ENCODE measurements around the gene SLC1A4. TPM values are rescaled to one million over a fixed set of nuclear protein-coding genes. Genes with fewer than 3 reads are reported as not detected.

SLC1A4 gene
- total and polyA plus RNA-seq, 2 of the 4 experiments (the other 2 are of a cell fraction): 6.8 to 8.1 TPM

DNA sequence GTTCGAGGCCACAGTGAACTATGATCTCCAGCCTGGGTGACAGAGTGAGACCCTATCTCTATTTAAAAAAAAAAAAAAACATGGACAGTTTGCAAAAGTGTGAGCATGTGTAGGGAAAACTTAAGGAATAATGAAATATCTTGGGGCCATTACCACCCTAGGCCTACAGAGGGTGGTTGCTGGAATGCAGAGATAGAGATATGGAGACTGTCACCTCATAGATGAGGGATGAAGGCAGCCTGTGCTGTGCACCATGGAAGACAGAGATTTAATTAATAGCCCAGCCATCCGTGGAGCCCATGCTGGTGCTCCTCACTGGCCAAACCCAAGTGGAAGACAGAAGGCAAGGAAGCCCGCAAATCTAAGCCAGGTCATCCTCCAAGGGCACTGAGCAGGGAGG, 50.4 kb downstream of the SLC1A4 start:
- H2AK9ac ChIP-seq (replicated peaks; ENCODE audit: low read depth, low read length, poor library complexity): no peak overlapping the region
- in situ Hi-C loops (cut with MboI; ENCODE audit: low sequenced_read_pairs): loop anchor here (5.0 to 25.0 kb wide), 3 partner anchors 122 to 702 kb away; no protein-coding TSS in a partner anchor
- dilution Hi-C loops (cut with HindIII; ENCODE audit: low sequenced_read_pairs, unreplicated experiment): no loop called here

More for the DNA sequence above, 50.4 kb downstream of the SLC1A4 start:
- H3K4ac ChIP-seq (ENCODE audit: low read depth, low read length): no peak overlapping the region
- no TSS peak for BruUV-seq (replicated peaks)
- H2AK5ac ChIP-seq (ENCODE audit: low read depth, low read length): no peak overlapping the region
- H3K9ac ChIP-seq (ENCODE audit: low read depth, low read length): no peak overlapping the region
- no peaks in the 10 kb centered on the region for H4K20me1 ChIP-seq (ENCODE audit: insufficient read depth, low read length)
- no peak overlapping the region for H3K4me3 ChIP-seq (ENCODE audit: insufficient read depth, low read depth, low read length)
- peaks cover 2% of the 10 kb centered on the region; the same call in 1 of the 2 replicates for H3K9me3 ChIP-seq (ENCODE audit: control insufficient read depth, insufficient read depth, low read length)
- no peaks in the 10 kb centered on the region for H3K4me1 ChIP-seq (ENCODE audit: control insufficient read depth, insufficient read depth, low read length)
- no peak overlapping the region for H4K91ac ChIP-seq (ENCODE audit: insufficient read depth, low read depth, low read length)
- no peaks in the 10 kb centered on the region for H3K79me1 ChIP-seq (ENCODE audit: low read depth in 1 of 2, low read length in 2 of 2)
- H3K4me2 ChIP-seq (ENCODE audit: low read depth, low read length): no peak overlapping the region
- ChIA-PET CTCF (interaction anchor here (0.9 kb wide), 1 partner anchor 120 kb away, joined by 5 read pairs; no protein-coding TSS in a partner anchor), POLR2A (ENCODE audit: unreplicated experiment) (no interaction called here)
- TF ChIP-seq MAZ (IDR thresholded peaks at IDR 0.05; ENCODE audit: borderline replicate concordance, low read depth, low read length) (no peak), MXI1 (IDR thresholded peaks at IDR 0.05; ENCODE audit: borderline replicate concordance, low read depth, low read length) (no peak), RAD21 (IDR thresholded peaks at IDR 0.05; ENCODE audit: low read length) (no peak)
- intact Hi-C loops (cut with micrococcal nuclease): loop anchor here (1.0 to 10.0 kb wide), 5 partner anchors 47 to 534 kb away; no protein-coding TSS in a partner anchor
- no peak overlapping the region; the same call in 1 of the 2 replicates for H3K23ac ChIP-seq (ENCODE audit: low read depth, low read length)
- H4K5ac ChIP-seq (ENCODE audit: low read depth, low read length): no peak overlapping the region
- ATAC-seq (ENCODE audit: low read depth) (no peak), DNase-seq (no peak)
- no peak overlapping the region for H2BK5ac ChIP-seq (ENCODE audit: low read depth, low read length, poor library complexity, severe bottlenecking)
- no peak overlapping the region for H3K14ac ChIP-seq (replicated peaks; ENCODE audit: low read depth, low read length)
- no peak overlapping the region for H2BK120ac ChIP-seq (ENCODE audit: low read depth, low read length)
- no peak overlapping the region for H3K27ac ChIP-seq (ENCODE audit: insufficient read depth, low read length)
- H2BK20ac ChIP-seq (ENCODE audit: low read depth, low read length): no peak overlapping the region
- no peak overlapping the region for H2BK15ac ChIP-seq (ENCODE audit: low read depth, low read length)
- no peaks in the 10 kb centered on the region for H3K27me3 ChIP-seq (ENCODE audit: control insufficient read depth, insufficient read depth, low read length)
- no peaks in the 10 kb centered on the region for H3K36me3 ChIP-seq (ENCODE audit: control insufficient read depth, insufficient read depth, low read length)
- H2AFZ ChIP-seq (replicated peaks; ENCODE audit: low read length, poor library complexity): peak overlapping the region; percentile 46
- H3K9me1 ChIP-seq (ENCODE audit: insufficient read depth, low read length): no peaks in the 10 kb centered on the region
- no peak overlapping the region for H4K8ac ChIP-seq (ENCODE audit: low read depth in 2 of 2, low read length in 2 of 2)
- H3K56ac ChIP-seq (ENCODE audit: extremely low read depth, insufficient read depth, low read length): no peak overlapping the region
- WGBS, 2 experiments (ENCODE audit: extremely low coverage in 2 of 2, insufficient read length in 1 of 2): no CpG with 5 or more reads among the region's 3 CpGs
- no peak overlapping the region for H3K18ac ChIP-seq (ENCODE audit: low read depth, low read length)

Measured in IMR-90 (cell line).